GM12801 (cell line): ENCODE results near the gene STAT1.

Experiments
- TF ChIP-seq, protein P1 (sequence below): IDR thresholded peaks from one replicate; pipeline ENCODE4 v1.5.1; 2011; ENCODE audit warnings: control low read depth; ENCODE audit not compliant: insufficient read length; ENCODE audit errors: extremely low read depth

Gene STAT1

DNA sequence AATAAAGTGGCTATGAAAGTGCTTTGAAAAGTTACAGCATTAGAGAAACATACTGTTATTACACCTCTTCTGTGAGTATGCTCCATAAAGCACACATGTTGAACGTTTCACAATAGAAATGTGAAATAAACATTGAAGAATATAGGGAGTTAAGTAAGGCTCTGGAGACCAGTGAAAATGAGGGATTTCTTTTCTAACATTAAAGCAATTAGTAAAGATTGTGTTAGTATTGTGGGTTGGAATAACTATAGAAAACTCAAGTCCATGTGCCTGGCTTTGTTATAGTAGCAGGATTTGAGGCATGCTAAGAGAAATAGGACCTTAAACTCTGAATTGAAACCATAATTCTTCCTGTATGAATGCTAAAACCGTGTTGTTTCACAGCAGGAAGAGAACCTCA, 70.3 kb downstream of the STAT1 start:
- TF ChIP-seq, protein P1, sequence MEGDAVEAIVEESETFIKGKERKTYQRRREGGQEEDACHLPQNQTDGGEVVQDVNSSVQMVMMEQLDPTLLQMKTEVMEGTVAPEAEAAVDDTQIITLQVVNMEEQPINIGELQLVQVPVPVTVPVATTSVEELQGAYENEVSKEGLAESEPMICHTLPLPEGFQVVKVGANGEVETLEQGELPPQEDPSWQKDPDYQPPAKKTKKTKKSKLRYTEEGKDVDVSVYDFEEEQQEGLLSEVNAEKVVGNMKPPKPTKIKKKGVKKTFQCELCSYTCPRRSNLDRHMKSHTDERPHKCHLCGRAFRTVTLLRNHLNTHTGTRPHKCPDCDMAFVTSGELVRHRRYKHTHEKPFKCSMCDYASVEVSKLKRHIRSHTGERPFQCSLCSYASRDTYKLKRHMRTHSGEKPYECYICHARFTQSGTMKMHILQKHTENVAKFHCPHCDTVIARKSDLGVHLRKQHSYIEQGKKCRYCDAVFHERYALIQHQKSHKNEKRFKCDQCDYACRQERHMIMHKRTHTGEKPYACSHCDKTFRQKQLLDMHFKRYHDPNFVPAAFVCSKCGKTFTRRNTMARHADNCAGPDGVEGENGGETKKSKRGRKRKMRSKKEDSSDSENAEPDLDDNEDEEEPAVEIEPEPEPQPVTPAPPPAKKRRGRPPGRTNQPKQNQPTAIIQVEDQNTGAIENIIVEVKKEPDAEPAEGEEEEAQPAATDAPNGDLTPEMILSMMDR = no peak

DNA sequence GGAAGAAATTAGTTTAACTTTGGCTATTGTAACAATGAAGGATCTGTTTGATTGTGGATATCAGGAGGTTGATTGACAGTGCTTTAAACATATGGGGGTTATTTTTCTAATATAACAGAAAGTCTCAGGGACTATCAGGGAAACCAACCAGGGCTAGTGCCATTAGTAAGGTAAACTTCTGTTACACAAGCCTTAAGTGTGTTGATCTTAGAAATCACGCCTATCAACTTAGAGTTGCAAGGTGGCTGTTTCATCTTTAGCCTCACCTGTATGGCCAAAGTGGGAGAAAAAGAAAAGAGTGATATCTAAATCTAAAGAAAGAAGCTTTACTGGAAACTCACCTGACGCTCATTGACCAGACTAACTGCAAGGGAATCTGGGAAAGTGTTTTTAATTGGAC, 71.3 kb downstream of the STAT1 start:
- TF ChIP-seq, protein P1 = no peak

- TF ChIP-seq, protein P1 = no peak
These were observed 72.4 kb downstream of the STAT1 start for GRCh38 chr2:190941571-190941970.

DNA sequence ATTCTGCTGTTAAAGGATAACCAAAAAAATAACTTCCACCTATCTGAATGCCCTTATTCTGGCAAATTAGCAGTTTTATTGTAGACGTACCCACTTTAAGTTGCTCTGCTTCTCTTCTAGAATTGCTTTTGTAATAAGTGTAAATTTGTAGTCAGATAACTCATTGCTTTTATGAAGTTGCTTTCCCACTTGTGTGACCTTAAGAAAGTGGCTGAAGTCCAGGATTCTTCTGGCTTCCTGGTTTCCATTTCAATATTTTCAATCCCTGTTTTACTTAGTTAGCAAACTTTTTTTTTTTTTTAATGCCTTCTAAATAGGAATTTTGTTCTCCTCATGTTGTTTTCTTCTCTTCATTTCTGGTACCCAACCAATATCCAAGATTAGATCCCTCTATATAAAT, 73.5 kb downstream of the STAT1 start:
- TF ChIP-seq, protein P1 = no peak

DNA sequence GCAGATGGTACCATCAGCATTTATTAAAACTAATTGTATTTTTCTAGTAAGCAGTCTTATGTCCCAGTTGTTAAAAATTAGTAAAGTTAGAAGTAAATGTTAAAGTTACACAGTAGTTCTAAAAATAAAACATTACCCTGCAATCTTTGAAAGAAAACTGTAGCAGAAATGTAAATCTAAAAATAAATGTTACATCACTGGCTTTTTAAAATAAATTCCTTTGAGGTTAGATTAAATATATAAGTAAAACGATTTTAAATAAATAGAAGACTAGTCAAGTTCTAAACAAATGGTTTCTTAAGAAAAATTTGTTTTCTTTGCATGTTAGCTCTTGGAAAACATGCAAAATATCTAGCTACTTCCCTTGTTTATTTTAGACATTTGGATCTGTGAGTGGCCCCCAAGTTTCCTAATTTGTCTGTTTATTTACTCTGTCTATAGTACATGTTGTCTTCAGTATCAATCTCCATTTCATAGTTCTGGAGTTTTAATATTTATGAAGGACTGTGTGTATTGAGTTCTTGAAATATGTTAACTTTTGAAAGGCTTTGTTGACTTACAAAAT, 75.1 kb downstream of the STAT1 start:
- TF ChIP-seq, protein P1 = no peak

GRCh38 chr2:190935054-190935453, 78.9 kb downstream of the STAT1 start:
- TF ChIP-seq, protein P1 = no peak

DNA sequence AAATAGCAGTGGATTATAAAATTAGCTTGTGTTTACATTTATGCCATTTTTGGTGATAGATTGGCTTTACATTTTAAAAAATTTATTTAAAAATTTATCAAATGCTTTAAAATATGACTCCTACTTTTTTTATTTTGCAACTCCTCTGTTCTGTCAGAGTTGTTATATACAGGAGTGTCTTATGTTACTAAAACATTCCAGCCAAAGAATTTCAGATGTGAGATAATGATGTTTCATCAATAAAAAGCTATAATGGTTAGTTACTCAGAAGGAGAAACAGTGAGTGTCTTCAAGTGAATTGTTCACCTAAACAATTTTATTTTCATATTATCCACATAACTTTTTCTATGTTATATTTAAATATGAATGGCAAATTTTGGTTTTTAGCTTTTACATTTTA, 80.6 kb downstream of the STAT1 start:
- TF ChIP-seq, protein P1 = no peak

- TF ChIP-seq, protein P1 = no peak
These were observed 81.5 kb downstream of the STAT1 start for GRCh38 chr2:190932514-190932913.
